ENCODE results near the gene RAB28.
A peak's percentile ranks its signal among the peaks of the same experiment; 100 is the strongest.

Gene RAB28

GRCh38 chr4:13484122-13484748, at the start of gene RAB28:
Gene RAB28 (minus strand): TSS chr4:13484340.
- peak; percentile 91 for DNase-seq

- no peak for DNase-seq
Measured at GRCh38 chr4:13531625-13531998, 47.5 kb upstream of the RAB28 start.

- DNase-seq, result no peak
Measured at GRCh38 chr4:13530823-13531624, 46.9 kb upstream of the RAB28 start.

GRCh38 chr4:13529128-13529919, 45.2 kb upstream of the RAB28 start:
- no peak for DNase-seq

GRCh38 chr4:13528821-13529127, 44.6 kb upstream of the RAB28 start:
- no peak for DNase-seq

GRCh38 chr4:13527981-13528820, 44.1 kb upstream of the RAB28 start:
- DNase-seq, result no peak

- no peak for DNase-seq
Measured at GRCh38 chr4:13527192-13527980, 43.2 kb upstream of the RAB28 start.

- no peak for DNase-seq
Measured at GRCh38 chr4:13526658-13527057, 42.5 kb upstream of the RAB28 start.

GRCh38 chr4:13525606-13526281, 41.6 kb upstream of the RAB28 start:
- no peak for DNase-seq

GRCh38 chr4:13524504-13525243, 40.5 kb upstream of the RAB28 start:
- DNase-seq, result no peak

GRCh38 chr4:13523591-13524503, 39.7 kb upstream of the RAB28 start:
- DNase-seq, result no peak

- no peak for DNase-seq
Measured at GRCh38 chr4:13523105-13523477, 39.0 kb upstream of the RAB28 start.

GRCh38 chr4:13522282-13523104, 38.4 kb upstream of the RAB28 start:
- DNase-seq, result no peak

- DNase-seq, result no peak
Measured at GRCh38 chr4:13521047-13521446, 36.9 kb upstream of the RAB28 start.

- no peak for DNase-seq
Measured at GRCh38 chr4:13516315-13516860, 32.2 kb upstream of the RAB28 start.

GRCh38 chr4:13515268-13515667, 31.1 kb upstream of the RAB28 start:
- DNase-seq, result no peak

GRCh38 chr4:13514722-13515121, 30.6 kb upstream of the RAB28 start:
- no peak for DNase-seq

- DNase-seq, result no peak
Measured at GRCh38 chr4:13511101-13511500, 27.0 kb upstream of the RAB28 start.

GRCh38 chr4:13509442-13509841, 25.3 kb upstream of the RAB28 start:
- no peak for DNase-seq
